22Rv1 (cell line): ENCODE results near the gene RTL1.

Experiments used
- H3K27ac ChIP-seq: fragments of 450-650 bp; 2 replicates; pipeline ENCODE4 v1.5.1; 2017
- ZFX ChIP-seq: fragments of 450-650 bp; IDR thresholded peaks from 2 replicates; pipeline ENCODE4 v1.6.1; 2017; ENCODE audit warnings: antibody characterized with exemption, borderline replicate concordance
- TF ChIP-seq, protein P1 (sequence below): fragments of 450-650 bp; IDR thresholded peaks from 2 replicates; pipeline ENCODE4 v1.5.1; 2017; ENCODE audit warnings: mild to moderate bottlenecking

Gene RTL1

DNA sequence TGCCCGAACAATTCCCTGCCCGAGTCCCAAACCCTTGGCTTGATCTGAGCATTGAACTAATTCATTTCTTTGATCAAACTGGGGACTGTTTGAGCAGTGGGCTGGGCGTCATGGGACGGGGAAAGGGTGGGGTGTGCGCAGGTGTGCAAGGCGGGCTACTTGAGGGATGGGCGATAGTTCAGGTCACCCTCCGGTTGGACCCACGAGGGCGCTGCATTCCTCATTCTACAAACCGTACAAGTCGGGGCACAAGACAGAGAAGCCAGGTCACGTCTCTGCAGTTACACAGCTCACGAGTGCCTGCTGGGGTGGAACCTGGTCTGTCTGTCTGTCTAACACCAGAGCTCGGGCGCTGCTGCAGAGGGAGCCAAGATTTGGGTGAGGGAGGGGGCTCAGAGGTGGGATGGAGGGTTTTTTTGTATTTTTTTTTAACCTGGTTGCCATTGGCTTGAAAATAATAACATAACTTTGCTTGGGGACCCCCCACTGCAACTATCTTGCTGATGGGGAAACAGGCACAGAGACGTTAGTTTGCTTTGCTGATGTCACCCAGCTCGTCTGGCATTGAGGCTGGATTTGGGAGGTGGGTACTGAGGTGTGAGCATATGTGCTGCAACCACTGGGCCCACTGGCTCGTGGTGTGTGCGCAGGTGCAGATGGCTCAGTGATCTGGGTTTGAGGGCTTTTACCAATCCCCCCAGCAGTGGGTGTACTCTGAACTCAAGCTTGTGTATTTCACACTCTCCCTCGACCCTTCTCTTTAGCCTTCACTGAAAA, 7.6 kb upstream of the RTL1 start:
- H3K27ac ChIP-seq = no peak overlapping the region
- no peak for TF ChIP-seq ZFX
- TF ChIP-seq, protein P1, sequence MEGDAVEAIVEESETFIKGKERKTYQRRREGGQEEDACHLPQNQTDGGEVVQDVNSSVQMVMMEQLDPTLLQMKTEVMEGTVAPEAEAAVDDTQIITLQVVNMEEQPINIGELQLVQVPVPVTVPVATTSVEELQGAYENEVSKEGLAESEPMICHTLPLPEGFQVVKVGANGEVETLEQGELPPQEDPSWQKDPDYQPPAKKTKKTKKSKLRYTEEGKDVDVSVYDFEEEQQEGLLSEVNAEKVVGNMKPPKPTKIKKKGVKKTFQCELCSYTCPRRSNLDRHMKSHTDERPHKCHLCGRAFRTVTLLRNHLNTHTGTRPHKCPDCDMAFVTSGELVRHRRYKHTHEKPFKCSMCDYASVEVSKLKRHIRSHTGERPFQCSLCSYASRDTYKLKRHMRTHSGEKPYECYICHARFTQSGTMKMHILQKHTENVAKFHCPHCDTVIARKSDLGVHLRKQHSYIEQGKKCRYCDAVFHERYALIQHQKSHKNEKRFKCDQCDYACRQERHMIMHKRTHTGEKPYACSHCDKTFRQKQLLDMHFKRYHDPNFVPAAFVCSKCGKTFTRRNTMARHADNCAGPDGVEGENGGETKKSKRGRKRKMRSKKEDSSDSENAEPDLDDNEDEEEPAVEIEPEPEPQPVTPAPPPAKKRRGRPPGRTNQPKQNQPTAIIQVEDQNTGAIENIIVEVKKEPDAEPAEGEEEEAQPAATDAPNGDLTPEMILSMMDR = no peak

DNA sequence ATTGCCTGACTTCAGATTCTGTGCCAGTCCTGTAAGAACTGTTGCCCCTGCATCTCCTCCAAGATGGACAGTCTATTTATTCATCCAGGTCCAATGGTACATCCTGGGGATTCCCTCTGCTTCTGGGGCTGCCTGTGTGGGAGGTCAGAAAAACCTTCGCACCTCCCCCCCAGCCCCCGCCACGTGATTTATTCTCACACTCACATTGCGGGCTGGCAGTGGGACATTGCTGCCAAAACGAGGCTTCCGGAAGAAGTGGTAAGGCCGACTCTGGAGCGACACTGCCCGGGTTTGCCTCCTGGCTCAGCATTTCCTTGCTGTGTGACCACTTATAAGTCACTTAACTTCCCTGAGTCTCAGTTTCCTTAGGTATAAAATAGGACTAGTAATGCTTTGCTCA, 5.9 kb upstream of the RTL1 start:
- TF ChIP-seq, protein P1 = no peak
- TF ChIP-seq ZFX = no peak
- H3K27ac ChIP-seq = no peak overlapping the region

DNA sequence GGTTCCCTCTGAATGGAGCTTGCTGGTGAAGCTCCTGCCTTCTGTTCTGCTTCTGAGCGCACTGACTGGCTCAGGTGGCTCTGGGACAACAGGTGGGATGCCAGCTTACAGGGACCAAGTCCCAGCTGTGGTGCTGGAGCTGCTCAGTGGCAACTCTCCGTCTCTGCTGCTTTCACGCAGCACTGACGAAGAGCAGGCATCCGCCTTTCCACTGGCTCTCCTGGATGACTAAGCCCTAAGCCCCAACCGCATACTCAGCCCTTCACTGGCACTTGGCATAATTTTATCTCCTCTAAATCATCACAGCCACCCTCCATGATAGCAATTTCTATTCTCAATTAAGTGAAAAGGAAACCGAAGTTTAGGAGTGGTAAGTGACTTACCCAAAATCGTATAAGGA, 3.7 kb upstream of the RTL1 start:
- no peak overlapping the region for H3K27ac ChIP-seq

DNA sequence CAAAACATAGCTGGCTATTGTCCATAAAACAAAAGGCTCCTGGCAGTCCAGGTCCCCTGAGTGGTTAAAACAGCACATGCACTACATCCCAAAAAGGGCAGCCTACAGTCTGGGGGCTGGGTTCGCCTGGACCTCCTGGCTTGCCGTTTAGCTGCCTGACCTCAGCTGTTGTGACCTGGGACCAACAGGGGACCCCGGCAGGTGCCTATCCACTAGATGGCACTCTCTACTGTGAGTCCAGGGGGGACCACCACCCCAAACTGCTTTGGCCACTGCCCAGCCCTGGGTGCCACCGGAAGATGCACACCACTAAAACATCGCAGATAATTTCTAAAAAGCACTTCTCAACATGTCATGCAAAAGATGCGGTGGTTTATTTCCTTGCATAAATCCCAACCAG, 2.9 kb upstream of the RTL1 start:
- H3K27ac ChIP-seq = no peak overlapping the region
- no peak for TF ChIP-seq ZFX
- TF ChIP-seq, protein P1 = no peak

More for the DNA sequence above, 3.7 kb upstream of the RTL1 start:
- TF ChIP-seq, protein P1 = no peak
- no peak for TF ChIP-seq ZFX

DNA sequence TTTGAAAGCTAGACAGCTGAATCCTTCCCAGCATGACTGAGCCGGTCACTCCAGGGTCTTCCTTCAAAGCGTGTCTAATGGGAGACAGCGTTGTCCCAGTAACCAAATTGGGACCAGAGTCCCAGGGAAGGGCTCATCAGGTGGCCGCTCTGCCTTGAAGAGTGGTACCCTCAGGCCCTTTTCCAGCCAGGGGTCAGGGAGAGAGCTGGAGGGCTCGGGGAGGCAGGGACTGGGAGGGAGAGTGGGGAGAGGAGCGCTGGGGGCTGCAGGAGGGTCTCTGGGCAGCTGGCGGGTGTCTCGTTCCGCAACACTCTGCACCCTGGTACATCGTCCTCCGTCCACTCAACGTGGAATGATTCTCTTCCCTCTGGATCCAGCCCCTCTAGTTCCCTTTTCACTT, 1.6 kb upstream of the RTL1 start:
- no peak overlapping the region for H3K27ac ChIP-seq
- TF ChIP-seq, protein P1 = no peak
- TF ChIP-seq ZFX = no peak

DNA sequence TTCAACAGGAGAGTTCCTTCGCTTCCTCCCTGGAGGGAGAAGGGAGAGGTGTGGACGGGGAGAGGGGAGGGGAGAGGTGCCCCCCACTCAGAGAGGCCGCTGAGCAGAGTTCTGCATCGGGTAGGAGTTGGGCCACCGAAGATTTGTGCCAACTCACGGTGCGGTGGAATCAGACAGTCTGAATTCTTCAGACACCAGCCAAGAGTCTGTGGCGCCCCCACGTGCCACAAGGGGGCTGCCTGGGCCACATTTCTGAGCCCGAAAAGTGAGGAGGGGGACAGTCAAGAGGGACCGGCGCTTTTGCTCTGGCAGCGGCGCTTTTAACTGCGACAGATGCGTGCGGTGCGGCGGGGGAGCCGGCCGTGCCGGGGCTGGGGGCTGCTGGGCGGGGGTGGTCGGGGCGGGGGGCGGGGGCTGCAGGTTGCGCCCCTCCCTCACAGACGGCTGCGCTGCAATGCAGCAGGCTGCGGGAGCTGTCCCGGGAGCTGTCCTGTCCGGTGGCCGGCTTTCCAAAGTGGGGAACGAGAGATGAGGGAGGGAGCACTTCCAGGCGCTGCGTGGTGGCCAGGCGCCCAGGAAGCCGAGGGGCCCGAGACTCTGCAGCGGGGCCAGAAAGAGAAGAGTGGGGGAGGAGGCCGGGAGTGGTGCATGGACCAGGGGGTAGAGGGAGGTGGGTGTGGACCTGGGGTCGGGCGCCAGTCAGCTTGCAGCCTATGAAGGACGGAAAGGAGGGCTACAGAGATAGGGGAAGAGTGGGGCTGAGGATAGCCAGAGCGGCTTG, 975 bp upstream of the RTL1 start:
- no peak for TF ChIP-seq ZFX
- TF ChIP-seq, protein P1 = no peak
- H3K27ac ChIP-seq = no peak overlapping the region

DNA sequence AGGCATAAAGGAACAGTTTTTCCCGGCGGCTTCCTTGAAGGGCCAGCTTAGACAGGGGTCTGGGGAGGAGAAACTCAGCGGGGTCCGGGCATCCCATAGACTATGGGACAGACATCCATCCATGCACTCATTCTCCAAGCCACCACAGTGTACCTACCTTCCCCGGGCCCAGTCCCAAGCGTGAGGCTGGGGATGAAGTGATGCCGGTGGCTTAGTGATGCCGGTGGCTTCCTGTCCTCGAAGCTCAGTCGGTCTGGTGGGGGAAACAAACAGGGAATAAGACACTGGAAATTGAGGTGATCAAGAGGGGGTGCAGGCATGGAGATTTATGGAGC, 421 bp downstream of the RTL1 start:
- H3K27ac ChIP-seq = no peak overlapping the region
- TF ChIP-seq, protein P1 = no peak
- no peak for TF ChIP-seq ZFX
